Nephron (organoid): ENCODE results near the gene CD46.
A peak's percentile ranks its signal among the peaks of the same experiment; 100 is the strongest.

Source experiments
- H3K27ac Mint-ChIP-seq, 3 experiments: 2 replicates each; pipeline ENCODE4 v1.8.0; 2020; ENCODE audit warnings: mixed read lengths in 3 of 3, mild to moderate bottlenecking in 2 of 3, moderate library complexity in 1 of 3
- H3K27me3 Mint-ChIP-seq: 2 replicates; pipeline ENCODE4 v1.8.0; 2021; ENCODE audit warnings: low read depth, mild to moderate bottlenecking, moderate library complexity, mixed read lengths
- H3K36me3 Mint-ChIP-seq: 2 replicates; pipeline ENCODE4 v1.8.0; 2020; ENCODE audit warnings: low read depth, mixed read lengths
- H3K4me1 Mint-ChIP-seq: 2 replicates; pipeline ENCODE4 v1.8.0; 2020; ENCODE audit warnings: mixed read lengths
- H3K4me3 Mint-ChIP-seq, 3 experiments: 2 replicates each; pipeline ENCODE4 v1.8.0; 2020; ENCODE audit warnings: mild to moderate bottlenecking in 3 of 3, mixed read lengths in 3 of 3, moderate library complexity in 2 of 3
- H3K9me3 Mint-ChIP-seq: 2 replicates; pipeline ENCODE4 v1.8.0; 2020; ENCODE audit warnings: mixed read lengths
- CTCF ChIP-seq, 3 experiments: fragments of 200-600 bp; sonication (generic); IDR thresholded peaks; one replicate each; pipeline ENCODE4 v1.5.0; 2021; ENCODE audit warnings: antibody characterized with exemption in 3 of 3; ENCODE audit not compliant: unreplicated experiment in 3 of 3

Gene CD46

DNA sequence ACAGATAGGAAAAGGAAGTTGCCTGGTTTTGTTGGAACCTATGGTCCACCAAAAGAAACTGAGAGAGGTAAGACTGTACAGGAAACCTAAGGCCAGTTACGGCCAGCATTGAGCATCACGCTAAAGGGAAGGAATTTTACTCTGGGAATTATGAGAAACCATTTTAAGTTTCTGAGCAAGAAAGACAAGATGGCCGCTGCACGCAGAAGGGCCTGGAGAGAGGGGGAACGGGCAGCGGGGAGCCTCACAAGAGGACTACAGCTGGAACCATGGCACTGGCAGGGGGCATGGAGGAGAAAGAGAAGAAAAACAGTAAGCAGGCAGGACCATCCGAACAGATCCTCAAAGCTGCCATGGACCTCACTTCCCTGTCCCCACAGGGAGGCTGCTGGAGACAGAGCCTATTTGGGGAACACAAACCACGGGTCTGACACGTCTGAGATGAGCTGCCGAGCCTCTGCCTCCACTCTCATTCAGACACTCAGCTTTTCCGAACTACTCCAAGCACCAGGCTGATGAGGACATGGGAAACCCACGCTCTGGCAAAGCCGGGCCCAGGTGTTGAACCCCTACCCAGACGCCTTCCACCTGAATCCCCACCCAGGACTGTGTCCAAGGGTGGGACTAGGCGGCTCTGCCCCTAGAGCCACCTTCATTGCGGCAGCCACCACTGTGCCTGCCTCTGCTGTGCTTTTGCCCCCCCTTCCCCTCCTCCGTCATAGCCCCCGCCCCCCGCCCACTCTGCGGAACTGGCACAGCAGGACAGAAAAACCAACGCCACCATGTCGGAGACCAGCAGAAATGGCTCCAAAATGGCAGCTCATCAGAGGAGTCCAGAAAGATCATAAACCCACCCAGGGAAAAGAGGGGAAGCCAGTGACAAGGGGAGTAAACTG, 69.0 kb downstream of the CD46 start:
- H3K27ac Mint-ChIP-seq, result no peak overlapping the region
- no peaks in the 10 kb centered on the region for H3K36me3 Mint-ChIP-seq
- H3K27me3 Mint-ChIP-seq, result peaks cover 12% of the 10 kb centered on the region
- H3K9me3 Mint-ChIP-seq, result no peaks in the 10 kb centered on the region
- H3K4me1 Mint-ChIP-seq, result peaks cover 11% of the 10 kb centered on the region
- no peak for TF ChIP-seq CTCF (IDR thresholded peaks at IDR 0.05; ENCODE audit: unreplicated experiment in 3 of 3)
- no peak overlapping the region for H3K4me3 Mint-ChIP-seq

- Mint-ChIP-seq H3K4me1 (peaks cover 11% of the 10 kb centered on the region), H3K4me3 (no peak overlapping the region), H3K27me3 (peaks cover 12% of the 10 kb centered on the region), H3K9me3 (no peaks in the 10 kb centered on the region), H3K36me3 (no peaks in the 10 kb centered on the region), H3K27ac (no peak overlapping the region)
- TF ChIP-seq CTCF (IDR thresholded peaks at IDR 0.05; ENCODE audit: unreplicated experiment in 3 of 3), result no peak
These were observed 69.7 kb downstream of the CD46 start for GRCh38 chr1:207821464-207822045.

GRCh38 chr1:207822124-207822601, 70.3 kb downstream of the CD46 start:
- H3K9me3 Mint-ChIP-seq, result no peaks in the 10 kb centered on the region
- no peaks in the 10 kb centered on the region for H3K36me3 Mint-ChIP-seq
- H3K27ac Mint-ChIP-seq, result no peak overlapping the region
- no peak overlapping the region for H3K4me3 Mint-ChIP-seq
- peaks cover 11% of the 10 kb centered on the region for H3K4me1 Mint-ChIP-seq
- no peak for TF ChIP-seq CTCF (IDR thresholded peaks at IDR 0.05; ENCODE audit: unreplicated experiment in 3 of 3)
- peaks cover 12% of the 10 kb centered on the region for H3K27me3 Mint-ChIP-seq

DNA sequence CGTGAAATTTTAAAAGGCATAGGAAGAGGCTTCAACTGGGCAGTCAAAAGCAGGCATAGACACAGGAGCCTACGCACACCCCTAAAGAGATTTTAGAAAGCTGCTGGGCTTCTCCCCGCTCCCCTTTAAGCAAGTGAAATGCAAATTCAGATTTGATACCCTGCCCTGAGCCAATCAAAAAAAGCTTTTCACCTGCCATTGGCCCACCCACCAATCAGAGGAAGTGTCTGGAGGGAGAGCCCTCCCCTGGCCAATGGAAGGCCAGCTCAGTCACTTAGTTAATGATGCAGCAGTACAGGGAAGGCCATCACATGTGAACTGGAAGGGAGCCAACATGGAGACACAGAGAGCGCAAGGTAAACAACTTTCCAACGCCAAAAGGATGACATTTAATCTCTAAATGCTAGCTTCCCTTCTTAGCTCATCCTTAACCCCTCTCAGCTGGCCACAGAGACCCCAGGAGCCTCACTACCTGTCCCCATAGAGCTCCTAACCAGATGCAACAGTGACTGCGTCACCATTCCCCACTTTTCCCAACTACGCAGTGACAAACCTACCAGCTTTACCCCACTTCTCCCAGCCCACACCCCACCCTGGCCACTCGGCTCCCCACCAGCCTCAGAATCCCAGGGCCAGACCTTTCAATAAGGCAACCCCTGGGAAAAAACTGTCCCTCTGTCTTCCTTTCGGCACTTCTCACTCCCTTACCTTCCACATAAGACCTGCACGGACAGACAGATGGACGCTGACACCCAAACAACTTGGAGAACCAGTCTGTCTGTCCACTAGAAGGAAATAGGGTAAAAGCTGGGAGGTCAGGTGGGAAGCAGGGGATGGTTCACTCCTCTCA, 71.0 kb downstream of the CD46 start:
- H3K4me3 Mint-ChIP-seq, result peak overlapping the region in 2 of 3 experiments; percentile 18 to 31
- H3K9me3 Mint-ChIP-seq, result no peaks in the 10 kb centered on the region
- H3K4me1 Mint-ChIP-seq, result peaks cover 11% of the 10 kb centered on the region
- H3K27ac Mint-ChIP-seq, result peak overlapping the region in 2 of 3 experiments; percentile 34 to 38
- peaks cover 12% of the 10 kb centered on the region for H3K27me3 Mint-ChIP-seq
- no peak for TF ChIP-seq CTCF (IDR thresholded peaks at IDR 0.05; ENCODE audit: unreplicated experiment in 3 of 3)
- no peaks in the 10 kb centered on the region for H3K36me3 Mint-ChIP-seq

GRCh38 chr1:207823531-207823879, 71.7 kb downstream of the CD46 start:
- Mint-ChIP-seq H3K9me3 (no peaks in the 10 kb centered on the region), H3K27ac (peak overlapping the region; percentile 12 to 23 (median 21)), H3K4me3 (peak overlapping the region; percentile 49 to 57 (median 56)), H3K4me1 (peaks cover 11% of the 10 kb centered on the region), H3K27me3 (peaks cover 12% of the 10 kb centered on the region), H3K36me3 (no peaks in the 10 kb centered on the region)
- no peak for TF ChIP-seq CTCF (IDR thresholded peaks at IDR 0.05; ENCODE audit: unreplicated experiment in 3 of 3)
